Measurements from ENCODE around the gene PRDM2.

The PRDM2 gene

DNA sequence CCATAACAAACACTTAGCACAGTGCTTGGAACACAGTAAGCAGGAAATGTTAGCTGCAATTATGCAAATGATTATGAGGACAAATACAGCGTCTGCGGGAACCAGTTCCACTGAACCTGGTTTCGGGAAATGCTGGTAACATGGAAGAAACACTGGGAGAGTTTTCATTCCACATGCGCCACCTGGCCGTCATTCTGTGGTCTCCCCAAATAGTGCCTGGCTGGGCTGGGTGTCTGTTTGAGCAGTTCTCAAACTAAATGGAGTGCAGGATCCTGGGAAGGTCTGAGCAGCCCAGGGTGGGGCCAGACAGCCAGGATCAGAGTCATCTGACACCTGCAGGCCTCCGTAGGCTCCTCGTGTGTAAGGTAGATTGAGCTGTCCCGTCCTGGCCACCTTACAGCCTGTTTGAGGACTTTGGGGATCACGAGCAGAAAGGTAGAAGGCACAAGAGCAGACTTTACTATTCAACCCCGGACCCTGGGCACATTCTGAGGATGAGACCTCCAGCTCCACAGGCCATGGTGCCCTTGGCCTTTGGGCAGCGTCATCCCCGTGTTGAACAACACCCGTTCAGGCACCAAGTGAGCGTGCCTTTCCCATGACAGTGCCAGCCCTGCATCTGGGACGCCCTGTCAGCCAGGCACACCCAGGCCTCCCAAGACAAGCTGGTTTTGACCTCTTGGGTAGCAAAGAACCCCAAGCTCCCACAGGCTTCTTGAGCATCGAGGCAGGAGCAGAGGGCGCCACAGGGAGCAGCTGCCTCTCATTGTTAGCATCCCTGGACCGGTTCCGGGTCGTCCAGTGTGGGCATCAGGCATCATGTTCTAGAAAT is 101.9 kb downstream of the PRDM2 start:
- H3K9me3 ChIP-seq: no peaks in the 10 kb centered on the region
- no peak for DNase-seq
- H3K4me1 ChIP-seq: no peaks in the 10 kb centered on the region
- no peaks in the 10 kb centered on the region for H3K36me3 ChIP-seq
- no peak overlapping the region for H3K4me3 ChIP-seq (ENCODE audit: low read depth, low read length)
- H3K27me3 ChIP-seq: no peaks in the 10 kb centered on the region
- TF ChIP-seq, protein P1, sequence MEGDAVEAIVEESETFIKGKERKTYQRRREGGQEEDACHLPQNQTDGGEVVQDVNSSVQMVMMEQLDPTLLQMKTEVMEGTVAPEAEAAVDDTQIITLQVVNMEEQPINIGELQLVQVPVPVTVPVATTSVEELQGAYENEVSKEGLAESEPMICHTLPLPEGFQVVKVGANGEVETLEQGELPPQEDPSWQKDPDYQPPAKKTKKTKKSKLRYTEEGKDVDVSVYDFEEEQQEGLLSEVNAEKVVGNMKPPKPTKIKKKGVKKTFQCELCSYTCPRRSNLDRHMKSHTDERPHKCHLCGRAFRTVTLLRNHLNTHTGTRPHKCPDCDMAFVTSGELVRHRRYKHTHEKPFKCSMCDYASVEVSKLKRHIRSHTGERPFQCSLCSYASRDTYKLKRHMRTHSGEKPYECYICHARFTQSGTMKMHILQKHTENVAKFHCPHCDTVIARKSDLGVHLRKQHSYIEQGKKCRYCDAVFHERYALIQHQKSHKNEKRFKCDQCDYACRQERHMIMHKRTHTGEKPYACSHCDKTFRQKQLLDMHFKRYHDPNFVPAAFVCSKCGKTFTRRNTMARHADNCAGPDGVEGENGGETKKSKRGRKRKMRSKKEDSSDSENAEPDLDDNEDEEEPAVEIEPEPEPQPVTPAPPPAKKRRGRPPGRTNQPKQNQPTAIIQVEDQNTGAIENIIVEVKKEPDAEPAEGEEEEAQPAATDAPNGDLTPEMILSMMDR (IDR thresholded peaks at IDR 0.05; ENCODE audit: low read depth, low read length): no peak

DNA sequence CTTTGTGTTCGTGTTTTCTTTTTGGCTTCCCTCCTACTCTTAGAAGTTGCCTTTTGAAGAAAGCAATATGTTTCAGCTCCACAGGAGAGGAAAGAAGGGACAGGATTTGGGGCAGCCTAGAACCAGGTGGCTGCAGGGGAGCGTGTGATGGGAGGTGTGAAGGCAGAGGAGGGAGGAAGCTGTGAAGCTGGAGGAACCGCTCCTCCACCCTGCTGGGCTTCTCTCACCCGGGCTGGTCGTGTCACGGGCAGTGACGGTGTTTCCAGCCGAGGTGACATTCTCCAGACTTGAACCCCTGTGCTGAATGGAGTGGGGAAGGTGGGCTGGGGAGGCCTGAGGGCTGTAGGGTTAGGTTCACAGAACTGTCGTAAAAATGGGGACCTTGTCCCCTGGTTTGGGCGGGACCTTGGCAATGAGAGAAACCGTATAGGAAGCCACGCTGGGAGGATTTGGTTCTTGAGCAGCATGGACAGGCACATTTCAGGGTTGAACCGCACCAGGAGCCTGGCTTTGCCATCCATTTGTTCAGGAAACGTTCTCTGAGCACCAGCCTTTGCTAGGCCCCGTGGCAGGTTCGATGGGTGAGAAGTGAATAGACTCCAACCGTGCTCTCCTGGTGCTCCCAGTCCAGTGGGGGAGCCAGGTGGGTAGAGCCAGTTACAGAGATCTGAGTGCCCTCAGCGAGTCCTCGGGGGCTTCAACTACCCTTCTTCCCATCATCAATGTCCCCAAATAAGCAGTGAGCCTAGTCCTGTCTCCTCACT is 103.0 kb downstream of the PRDM2 start:
- H3K27me3 ChIP-seq: no peaks in the 10 kb centered on the region
- no peak for DNase-seq
- no peak overlapping the region for H3K4me3 ChIP-seq (ENCODE audit: low read depth, low read length)
- TF ChIP-seq, protein P1 (IDR thresholded peaks at IDR 0.05; ENCODE audit: low read depth, low read length): no peak
- H3K9me3 ChIP-seq: no peaks in the 10 kb centered on the region
- H3K4me1 ChIP-seq: no peaks in the 10 kb centered on the region
- no peaks in the 10 kb centered on the region for H3K36me3 ChIP-seq

DNA sequence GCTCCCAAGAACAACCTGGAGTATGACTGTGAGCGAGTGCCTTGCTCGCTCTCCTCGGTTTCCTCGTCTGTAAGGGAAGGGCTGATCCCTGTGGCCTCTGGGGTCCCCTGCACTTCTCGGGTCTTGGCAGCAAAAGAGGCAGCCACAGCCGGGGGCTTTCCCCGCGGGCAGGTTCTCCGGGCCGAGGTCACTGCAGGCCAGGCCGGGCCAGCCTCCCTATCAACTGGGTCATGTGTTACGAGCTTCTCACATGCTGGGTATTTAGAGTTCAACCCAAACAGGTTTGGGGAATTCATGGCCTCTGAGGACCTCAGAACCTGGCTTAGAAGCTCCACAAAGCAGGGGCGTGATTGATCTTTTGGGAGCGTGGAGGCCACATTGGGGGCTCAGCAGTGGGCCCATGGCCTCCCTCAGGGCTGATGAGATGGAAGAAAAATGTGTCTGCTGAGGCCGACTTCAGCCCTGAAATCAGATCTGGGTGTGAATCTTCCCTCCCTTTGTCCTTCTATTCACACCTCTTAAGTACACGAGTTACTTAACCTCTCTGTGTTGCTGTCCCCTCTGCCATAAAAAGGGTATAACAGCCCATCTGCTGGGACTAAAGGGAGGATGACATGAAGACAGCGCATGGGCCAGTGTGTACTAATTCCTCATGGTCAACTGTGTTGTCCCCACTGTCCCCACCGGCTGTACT is 103.7 kb downstream of the PRDM2 start:
- no peaks in the 10 kb centered on the region for H3K4me1 ChIP-seq
- DNase-seq: no peak
- H3K4me3 ChIP-seq (ENCODE audit: low read depth, low read length): no peak overlapping the region
- no peaks in the 10 kb centered on the region for H3K36me3 ChIP-seq
- H3K9me3 ChIP-seq: no peaks in the 10 kb centered on the region
- TF ChIP-seq, protein P1 (IDR thresholded peaks at IDR 0.05; ENCODE audit: low read depth, low read length): no peak
- H3K27me3 ChIP-seq: no peaks in the 10 kb centered on the region

DNA sequence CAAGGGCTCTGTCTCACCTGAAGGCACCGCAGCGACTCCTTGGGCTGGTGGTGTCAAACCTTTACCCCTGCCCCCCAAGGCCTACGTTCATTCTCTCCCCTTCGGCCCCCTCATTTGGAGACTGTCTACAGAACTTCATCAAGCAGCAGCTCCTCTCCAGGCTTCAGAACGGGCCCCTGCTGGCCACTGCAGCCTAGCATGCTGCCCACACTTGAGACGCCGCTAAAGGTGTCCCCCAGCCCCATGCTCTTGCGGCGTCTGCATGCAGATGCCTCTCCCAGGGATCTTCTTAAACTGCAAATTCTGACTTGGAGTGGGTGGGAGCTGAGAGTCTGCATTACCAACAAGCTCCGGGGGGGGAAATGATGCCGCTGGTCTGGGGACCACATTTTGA is 104.2 kb downstream of the PRDM2 start:
- DNase-seq: no peak
- Histone ChIP-seq H3K36me3 (no peaks in the 10 kb centered on the region), H3K27me3 (no peaks in the 10 kb centered on the region), H3K4me1 (no peaks in the 10 kb centered on the region), H3K4me3 (ENCODE audit: low read depth, low read length) (no peak overlapping the region), H3K9me3 (no peaks in the 10 kb centered on the region)
- TF ChIP-seq, protein P1 (IDR thresholded peaks at IDR 0.05; ENCODE audit: low read depth, low read length): no peak

DNA sequence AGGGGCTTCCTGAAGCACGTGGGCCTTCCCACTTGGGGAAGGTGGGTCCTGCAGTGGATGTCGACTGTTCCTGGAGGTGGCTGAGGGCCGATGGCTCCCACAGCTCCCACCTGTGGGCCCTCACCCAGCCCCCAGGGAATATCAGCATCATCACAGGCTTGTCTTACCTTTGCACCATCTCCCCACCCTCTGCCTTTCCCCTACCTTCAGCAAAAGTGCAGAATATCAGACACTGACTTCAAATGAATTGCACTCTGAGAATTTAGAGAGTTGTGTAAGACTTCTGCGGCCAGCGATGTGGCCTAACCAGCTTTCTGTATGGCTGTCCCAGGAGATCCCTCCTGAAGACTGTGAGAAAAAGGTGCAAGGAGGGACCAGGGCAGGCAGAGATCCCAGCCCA is 105.4 kb downstream of the PRDM2 start:
- no peak overlapping the region for H3K4me3 ChIP-seq (ENCODE audit: low read depth, low read length)
- TF ChIP-seq, protein P1 (IDR thresholded peaks at IDR 0.05; ENCODE audit: low read depth, low read length): no peak

More for the DNA sequence above, 105.4 kb downstream of the PRDM2 start:
- no peak for DNase-seq
- Histone ChIP-seq H3K36me3 (no peaks in the 10 kb centered on the region), H3K27me3 (no peaks in the 10 kb centered on the region), H3K9me3 (no peaks in the 10 kb centered on the region), H3K4me1 (no peaks in the 10 kb centered on the region)

Data from BE2C (cell line).